Muscle of leg (tissue), 16 donors: ENCODE results near the gene SPDYE2B. TPM values are rescaled to one million over a fixed set of nuclear protein-coding genes. Genes with fewer than 3 reads are reported as not detected.
"Not testable (repeated sequence)": the region's sequence is repeated elsewhere in the genome, so short reads cannot be mapped to it uniquely, and the experiment has no call there.

Experiments used
- DNase-seq: peaks from one replicate; pipeline ENCODE4 v3.0.0; 2013
- H3K27ac ChIP-seq: one replicate; pipeline ENCODE4 v1.5.1; 2013; ENCODE audit warnings: mild to moderate bottlenecking, low read length, control low read depth
- H3K27me3 ChIP-seq: one replicate; pipeline ENCODE4 v1.6.1; 2013; ENCODE audit warnings: low read length; ENCODE audit not compliant: control insufficient read depth, insufficient read depth
- H3K36me3 ChIP-seq: one replicate; pipeline ENCODE4 v1.6.1; 2013; ENCODE audit warnings: low read length; ENCODE audit not compliant: control insufficient read depth, insufficient read depth
- H3K4me1 ChIP-seq: one replicate; pipeline ENCODE4 v1.6.1; 2013; ENCODE audit warnings: low read length; ENCODE audit not compliant: control insufficient read depth, insufficient read depth
- H3K4me3 ChIP-seq: one replicate; pipeline ENCODE4 v1.5.1; 2013; ENCODE audit warnings: low read length, control low read depth
- H3K9me3 ChIP-seq: replicated peaks from 2 replicates; pipeline ENCODE4 v1.6.1; 2013; ENCODE audit warnings: low read depth, low read length; ENCODE audit not compliant: control insufficient read depth
- WGBS: methylation state at CpG from one replicate; pipeline ENCODE4 v1.1.5; 2013; ENCODE audit warnings: missing lambda C conversion rate; ENCODE audit not compliant: insufficient coverage; 5-methylcytosine and 5-hydroxymethylcytosine counted together
- long read RNA-seq, 11 donors: transcript quantifications; one replicate each; lab custom pipeline, GENCODE V29; 2026
- polyA plus RNA-seq, 8 donors: library from polyadenylated mRNA; unstranded; fragments of 120-200 nt; gene quantifications; one replicate each; pipeline versions ENCODE4 v1.2.1 to v1.2.3, GENCODE V29; 2013; ENCODE audit warnings: inconsistent platforms in 1 of 8, low replicate concordance in 1 of 8; ENCODE audit not compliant: insufficient read length in 8 of 8, insufficient read depth in 1 of 8
- total RNA-seq: library from RNA; stranded (reverse); fragments of 120-200 nt; gene quantifications from one replicate; pipeline ENCODE4 v1.2.4, GENCODE V29; 2013

Gene SPDYE2B
- total RNA-seq = not detected
- polyA plus RNA-seq = 1 to 10 TPM in 4 of 8 donors, under 1 TPM in 4; 0.26 to 3.9 (median 1.0) TPM
- long read RNA-seq, donor 1 = 0 reads
- long read RNA-seq, donor 2 = 0 reads
- long read RNA-seq, donor 3 = 0 reads
- long read RNA-seq, donor 4 = 0 reads
- long read RNA-seq, donor 5 = 0 reads
- long read RNA-seq, donor 6 = 0 reads
- long read RNA-seq, donor 7 = 0 reads
- long read RNA-seq, donor 8 = 0 reads
- long read RNA-seq, donor 9 = 0 reads
- long read RNA-seq, donor 10 = 0 reads
- long read RNA-seq, donor 11 = 0 reads

- H3K9me3 ChIP-seq, H3K36me3 ChIP-seq, H3K27me3 ChIP-seq, H3K4me1 ChIP-seq, H3K27ac ChIP-seq, DNase-seq, H3K4me3 ChIP-seq: not testable (repeated sequence)
- no CpG with 5 or more reads among the region's 4 CpGs for WGBS
These were observed at the start of gene SPDYE2B for GRCh38 chr7:102649924-102650323. Gene SPDYE2B, plus strand, starts transcription at chr7:102650319. Its CDS starts 2,030 bp downstream, at chr7:102652349.

GRCh38 chr7:102602317-102602716 lies 47.8 kb upstream of the SPDYE2B start:
- not testable (repeated sequence) for H3K4me3 ChIP-seq, DNase-seq, H3K9me3 ChIP-seq, H3K27ac ChIP-seq, H3K36me3 ChIP-seq, H3K4me1 ChIP-seq, H3K27me3 ChIP-seq
- no CpG with 5 or more reads among the region's 12 CpGs for WGBS

DNA sequence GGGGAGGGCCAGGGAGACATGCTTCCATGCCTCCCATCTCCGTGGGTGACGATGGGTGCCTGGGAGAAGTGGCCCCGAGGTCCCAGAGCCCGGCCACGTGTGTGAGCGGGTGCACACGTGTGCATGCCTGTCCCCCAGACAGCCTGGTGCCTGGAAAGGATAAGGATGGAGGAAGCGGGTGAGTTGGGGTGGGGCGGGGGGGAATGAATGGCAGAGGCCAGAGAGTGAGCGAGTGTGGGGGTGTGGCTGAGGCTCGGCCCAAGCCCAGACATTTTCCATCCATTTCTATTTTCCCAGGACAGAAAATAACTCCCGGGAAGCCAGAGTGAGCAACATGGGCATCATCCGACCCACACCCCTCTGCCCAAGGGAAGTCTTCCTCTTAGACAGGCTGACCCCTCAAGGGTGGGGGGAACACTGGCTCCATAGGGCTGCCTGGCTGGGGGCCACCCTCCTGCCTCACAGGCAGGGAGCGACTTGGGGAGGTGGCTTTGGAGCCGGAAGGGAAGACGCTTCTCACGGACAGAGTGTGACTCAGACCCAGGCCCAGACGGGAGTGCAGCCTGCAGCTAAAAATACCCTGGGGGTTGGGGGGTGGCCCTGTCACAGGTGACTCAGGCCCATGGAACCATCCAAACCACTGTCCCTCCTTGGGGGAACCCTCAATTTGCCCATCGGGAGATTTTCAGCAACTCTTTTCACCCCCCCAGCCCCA lies 45.5 kb upstream of the SPDYE2B start:
- no CpG with 5 or more reads among the region's 19 CpGs for WGBS

GRCh38 chr7:102606848-102607247 lies 43.3 kb upstream of the SPDYE2B start:
- not testable (repeated sequence) for H3K36me3 ChIP-seq, H3K4me1 ChIP-seq, DNase-seq, H3K27me3 ChIP-seq, H3K4me3 ChIP-seq, H3K9me3 ChIP-seq, H3K27ac ChIP-seq
- WGBS = no CpG with 5 or more reads among the region's 5 CpGs

More for the DNA sequence above, 45.5 kb upstream of the SPDYE2B start:
- not testable (repeated sequence) for H3K27ac ChIP-seq, H3K4me1 ChIP-seq, H3K9me3 ChIP-seq, H3K36me3 ChIP-seq, H3K27me3 ChIP-seq, H3K4me3 ChIP-seq, DNase-seq

- H3K4me3 ChIP-seq, H3K27ac ChIP-seq, H3K36me3 ChIP-seq, DNase-seq, H3K9me3 ChIP-seq, H3K27me3 ChIP-seq, H3K4me1 ChIP-seq: not testable (repeated sequence)
- WGBS = no CpG with 5 or more reads among the region's 10 CpGs
These were observed 40.4 kb upstream of the SPDYE2B start for GRCh38 chr7:102609734-102610133.

DNA sequence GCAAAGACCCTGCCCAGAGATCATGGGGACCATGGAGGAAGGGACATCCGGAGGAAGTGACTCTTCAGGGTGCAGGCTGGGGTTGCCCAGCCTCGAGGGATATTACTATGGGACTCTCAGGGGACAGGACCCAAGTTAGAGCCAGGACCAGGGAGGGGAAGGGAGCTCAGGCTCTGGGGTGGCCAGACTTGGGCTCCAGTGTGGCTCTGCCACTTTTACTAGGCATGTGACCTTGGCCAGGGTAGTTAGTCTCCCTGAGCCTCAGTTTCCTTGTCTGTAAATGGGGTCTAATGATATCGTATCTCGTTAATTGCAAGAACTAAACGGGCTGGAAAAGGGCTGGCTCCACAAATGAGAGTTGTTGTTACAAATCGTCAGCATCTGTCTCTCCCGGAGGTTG lies 39.7 kb upstream of the SPDYE2B start:
- WGBS = no CpG with 5 or more reads among the region's 7 CpGs
- not testable (repeated sequence) for H3K27ac ChIP-seq, DNase-seq

GRCh38 chr7:102611013-102611674 lies 39.0 kb upstream of the SPDYE2B start:
- H3K36me3 ChIP-seq, H3K27ac ChIP-seq, DNase-seq, H3K4me3 ChIP-seq, H3K4me1 ChIP-seq, H3K27me3 ChIP-seq, H3K9me3 ChIP-seq: not testable (repeated sequence)
- WGBS = no CpG with 5 or more reads among the region's 30 CpGs

More for the DNA sequence above, 39.7 kb upstream of the SPDYE2B start:
- not testable (repeated sequence) for H3K4me1 ChIP-seq, H3K36me3 ChIP-seq, H3K27me3 ChIP-seq, H3K4me3 ChIP-seq, H3K9me3 ChIP-seq

DNA sequence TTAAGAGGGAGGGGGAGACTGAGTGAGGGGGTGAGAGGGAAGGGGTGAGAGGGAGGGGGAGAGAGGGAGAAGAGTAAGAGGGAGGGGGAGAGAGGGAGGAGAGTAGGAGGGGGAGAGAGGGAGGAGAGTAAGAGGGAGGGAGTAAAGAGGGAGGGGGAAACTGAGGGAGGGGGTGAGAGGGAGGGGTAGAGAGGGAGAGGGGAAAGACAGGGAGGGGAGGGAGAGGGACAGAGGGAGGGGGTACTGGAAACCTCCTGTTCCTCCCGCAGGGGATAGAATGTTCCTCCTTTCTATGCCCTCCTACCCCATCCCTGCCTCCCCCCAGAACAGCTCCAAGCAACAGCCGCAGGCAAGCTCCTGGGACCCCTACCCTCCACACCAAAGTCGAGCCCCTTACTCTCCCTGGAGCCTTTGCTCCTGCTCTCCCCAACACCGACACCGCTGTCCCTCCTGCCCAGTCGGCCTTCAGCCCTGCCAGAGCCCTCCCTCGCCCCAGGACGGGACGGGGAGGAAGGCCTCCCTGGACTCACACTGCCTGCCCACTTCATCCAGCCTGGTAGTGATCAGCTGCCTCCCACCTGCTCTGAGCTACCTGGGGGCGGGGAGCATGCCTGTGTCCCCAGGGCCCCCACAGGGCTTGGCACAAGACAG lies 38.3 kb upstream of the SPDYE2B start:
- 3% methylated on average over 4 of the region's 10 CpGs for WGBS

DNA sequence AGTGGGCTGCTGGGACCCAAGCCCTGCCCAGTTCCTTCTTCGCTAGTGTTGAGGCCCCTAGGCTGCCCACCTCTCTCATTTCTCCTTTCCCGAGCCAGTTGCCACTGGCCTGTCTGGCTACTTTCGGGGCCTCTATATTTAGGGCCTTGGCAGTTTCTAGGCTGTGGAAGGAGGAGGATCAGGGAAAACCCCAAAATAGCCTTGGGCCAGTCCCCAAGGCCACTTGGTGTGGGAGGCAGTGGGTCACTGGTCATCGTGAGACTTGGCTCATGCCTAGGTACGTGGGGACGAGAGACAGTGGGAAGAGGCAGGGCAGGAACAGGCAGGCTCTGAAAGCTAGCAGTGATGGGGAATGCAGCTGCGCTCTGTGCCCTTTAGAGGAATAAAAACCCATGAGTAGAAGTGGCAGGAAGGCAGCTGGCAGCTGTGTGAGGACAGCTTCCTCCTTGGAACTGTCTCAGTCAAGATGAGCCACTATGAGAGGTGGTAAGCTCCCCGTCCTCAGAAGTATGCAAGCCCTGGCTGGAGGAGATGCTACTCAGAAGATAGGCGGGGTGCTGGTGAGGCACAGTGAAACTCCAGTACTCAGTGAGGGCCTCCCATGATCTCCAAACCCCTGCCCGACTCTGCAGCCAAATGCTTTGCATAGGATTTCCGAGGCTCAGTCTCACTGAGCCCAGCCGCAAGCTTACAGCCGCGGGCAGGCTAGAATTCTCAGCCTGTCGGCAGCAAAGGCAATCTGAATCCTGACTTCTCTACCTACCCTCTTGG lies 36.4 kb upstream of the SPDYE2B start:
- WGBS = no CpG with 5 or more reads among the region's 15 CpGs
- H3K9me3 ChIP-seq, H3K27me3 ChIP-seq, H3K4me3 ChIP-seq, H3K4me1 ChIP-seq, DNase-seq, H3K36me3 ChIP-seq, H3K27ac ChIP-seq: not testable (repeated sequence)

More for the DNA sequence above, 38.3 kb upstream of the SPDYE2B start:
- H3K9me3 ChIP-seq, H3K27me3 ChIP-seq, H3K4me3 ChIP-seq, H3K36me3 ChIP-seq, H3K4me1 ChIP-seq: not testable (repeated sequence)
- peak; percentile 33 for DNase-seq
- H3K27ac ChIP-seq = peak overlapping the region; percentile 76
